Activated CD8-positive, alpha-beta T cell treated with anti-CD3 and anti-CD28 coated beads for 36 hours (primary cell): ENCODE data around the gene DACT3. TPM values are rescaled to one million over a fixed set of nuclear protein-coding genes. Genes with fewer than 3 reads are reported as not detected.

Source experiments
- ATAC-seq: fragments of 200-7000 bp; cut with Tn5 transposase; one replicate; pipeline ENCODE4 v1.10.0; 2021; ENCODE audit warnings: mild to moderate bottlenecking, moderate library complexity
- CTCF ChIA-PET: fragments of 350-600 bp; sonication (Branson Sonifier 250); formaldehyde crosslinking; loops from one replicate; lab custom pipeline; 2021; ENCODE audit warnings: antibody characterized with exemption; lab: Charles Lee
- POLR2A ChIA-PET: fragments of 350-600 bp; sonication (Branson Sonifier 250); formaldehyde crosslinking; loops from one replicate; lab custom pipeline; 2021; ENCODE audit warnings: antibody characterized with exemption; lab: Charles Lee
- DNase-seq: peaks from one replicate; pipeline ENCODE4 v3.0.0-alpha.2; 2020
- H3K27ac Mint-ChIP-seq: one replicate; pipeline ENCODE4 v1.8.0; 2021; ENCODE audit warnings: mild to moderate bottlenecking, mixed read lengths
- H3K27me3 Mint-ChIP-seq: one replicate; pipeline ENCODE4 v1.8.0; 2021; ENCODE audit warnings: mixed read lengths
- H3K36me3 Mint-ChIP-seq: one replicate; pipeline ENCODE4 v1.8.0; 2021; ENCODE audit warnings: low read depth, mixed read lengths
- H3K4me1 Mint-ChIP-seq: one replicate; pipeline ENCODE4 v1.8.0; 2021; ENCODE audit warnings: low read depth, mixed read lengths
- H3K4me3 Mint-ChIP-seq: one replicate; pipeline ENCODE4 v1.8.0; 2021; ENCODE audit warnings: mild to moderate bottlenecking, moderate library complexity, mixed read lengths
- H3K9me3 Mint-ChIP-seq: one replicate; pipeline ENCODE4 v1.8.0; 2021; ENCODE audit warnings: mixed read lengths
- intact Hi-C: fragments of 100-400 bp; cut with micrococcal nuclease; formaldehyde crosslinking; loops from one replicate; pipeline ENCODE4 v1.10.0; 2022
- total RNA-seq, 2 experiments: library from RNA; stranded (reverse); gene quantifications; one replicate each; pipeline ENCODE4 v1.2.3, GENCODE V29; 2021
- TF ChIP-seq, protein P1 (sequence below): fragments of 200-600 bp; IDR thresholded peaks from one replicate; pipeline ENCODE4 v1.8.0; 2022; ENCODE audit warnings: antibody characterized with exemption, mild to moderate bottlenecking

The DACT3 gene
- total RNA-seq, 2 experiments from 2014 or later: 5.8 to 6.1 TPM

DNA sequence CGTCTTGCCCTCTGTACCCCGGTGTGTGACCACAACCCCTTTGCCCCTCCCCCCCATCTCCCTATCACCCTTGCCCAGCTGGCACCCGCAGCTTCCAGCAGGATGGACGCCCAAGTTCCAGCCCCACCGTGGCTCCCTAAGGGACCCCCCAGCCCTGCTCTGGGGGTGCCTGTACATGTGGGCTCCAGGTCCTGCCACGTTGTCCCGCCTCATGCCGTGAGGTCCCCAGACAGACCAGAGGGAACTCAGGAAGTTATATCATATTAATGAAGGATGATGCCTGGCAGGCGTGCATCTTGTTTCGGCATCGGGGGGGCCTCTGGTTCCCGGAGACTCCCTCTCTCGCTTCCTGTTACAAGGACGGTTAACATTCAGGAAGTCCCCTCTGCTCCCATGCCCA is 34.5 kb downstream of the DACT3 start:
- CTCF ChIA-PET: interaction anchor here (0.7 to 5.1 kb wide), 5 partner anchors 10 to 102 kb away, joined by 3 to 28 read pairs (median 5); partner anchors contain the start of genes CALM3 and DACT3
- no peak overlapping the region for H3K27ac Mint-ChIP-seq
- H3K9me3 Mint-ChIP-seq: no peaks in the 10 kb centered on the region
- intact Hi-C loops: no loop called here
- no peak for ATAC-seq
- peaks cover 3% of the 10 kb centered on the region for H3K27me3 Mint-ChIP-seq
- TF ChIP-seq, protein P1, sequence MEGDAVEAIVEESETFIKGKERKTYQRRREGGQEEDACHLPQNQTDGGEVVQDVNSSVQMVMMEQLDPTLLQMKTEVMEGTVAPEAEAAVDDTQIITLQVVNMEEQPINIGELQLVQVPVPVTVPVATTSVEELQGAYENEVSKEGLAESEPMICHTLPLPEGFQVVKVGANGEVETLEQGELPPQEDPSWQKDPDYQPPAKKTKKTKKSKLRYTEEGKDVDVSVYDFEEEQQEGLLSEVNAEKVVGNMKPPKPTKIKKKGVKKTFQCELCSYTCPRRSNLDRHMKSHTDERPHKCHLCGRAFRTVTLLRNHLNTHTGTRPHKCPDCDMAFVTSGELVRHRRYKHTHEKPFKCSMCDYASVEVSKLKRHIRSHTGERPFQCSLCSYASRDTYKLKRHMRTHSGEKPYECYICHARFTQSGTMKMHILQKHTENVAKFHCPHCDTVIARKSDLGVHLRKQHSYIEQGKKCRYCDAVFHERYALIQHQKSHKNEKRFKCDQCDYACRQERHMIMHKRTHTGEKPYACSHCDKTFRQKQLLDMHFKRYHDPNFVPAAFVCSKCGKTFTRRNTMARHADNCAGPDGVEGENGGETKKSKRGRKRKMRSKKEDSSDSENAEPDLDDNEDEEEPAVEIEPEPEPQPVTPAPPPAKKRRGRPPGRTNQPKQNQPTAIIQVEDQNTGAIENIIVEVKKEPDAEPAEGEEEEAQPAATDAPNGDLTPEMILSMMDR: no peak
- H3K36me3 Mint-ChIP-seq: peaks cover 23% of the 10 kb centered on the region
- H3K4me3 Mint-ChIP-seq: no peak overlapping the region
- peaks cover 36% of the 10 kb centered on the region for H3K4me1 Mint-ChIP-seq
- POLR2A ChIA-PET: interaction anchor here (1.3 to 1.5 kb wide), 3 partner anchors 10 to 18 kb away, joined by 3 to 6 read pairs (median 3); no protein-coding TSS in a partner anchor
- DNase-seq: no peak

DNA sequence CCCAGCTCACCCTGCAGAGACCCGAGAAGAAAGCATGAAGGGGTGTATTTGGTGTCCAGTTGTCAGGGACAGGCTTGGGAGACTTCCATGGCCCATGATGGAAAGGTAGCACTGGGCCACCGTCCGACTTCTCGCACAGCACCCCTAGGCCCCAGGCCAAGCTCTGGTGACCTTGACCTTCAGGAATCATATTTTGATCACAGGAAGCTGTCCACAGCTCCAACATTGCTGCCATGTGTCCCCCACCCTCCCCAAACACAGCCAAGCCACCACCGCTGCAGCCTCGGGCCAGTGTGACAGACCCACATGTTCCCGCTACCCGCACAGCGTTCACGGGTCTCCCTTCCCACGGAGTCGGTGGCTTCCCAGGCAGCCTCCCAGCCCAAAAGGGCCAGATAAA is 35.3 kb downstream of the DACT3 start:
- CTCF ChIA-PET: interaction anchor here (1.1 to 5.1 kb wide), 4 partner anchors 9 to 36 kb away, joined by 4 to 28 read pairs (median 8); partner anchors contain the start of genes CALM3 and DACT3
- POLR2A ChIA-PET: interaction anchor here (1.3 to 2.3 kb wide), 3 partner anchors 9 to 18 kb away, joined by 3 to 10 read pairs (median 6); no protein-coding TSS in a partner anchor
- H3K4me1 Mint-ChIP-seq: peaks cover 43% of the 10 kb centered on the region
- peak overlapping the region; percentile 96 for H3K27ac Mint-ChIP-seq
- H3K9me3 Mint-ChIP-seq: no peaks in the 10 kb centered on the region
- peaks cover 30% of the 10 kb centered on the region for H3K36me3 Mint-ChIP-seq
- H3K27me3 Mint-ChIP-seq: peaks cover 3% of the 10 kb centered on the region
- DNase-seq (no peak), ATAC-seq (no peak)
- intact Hi-C loops: no loop called here
- TF ChIP-seq, protein P1: no peak
- peak overlapping the region; percentile 96 for H3K4me3 Mint-ChIP-seq

DNA sequence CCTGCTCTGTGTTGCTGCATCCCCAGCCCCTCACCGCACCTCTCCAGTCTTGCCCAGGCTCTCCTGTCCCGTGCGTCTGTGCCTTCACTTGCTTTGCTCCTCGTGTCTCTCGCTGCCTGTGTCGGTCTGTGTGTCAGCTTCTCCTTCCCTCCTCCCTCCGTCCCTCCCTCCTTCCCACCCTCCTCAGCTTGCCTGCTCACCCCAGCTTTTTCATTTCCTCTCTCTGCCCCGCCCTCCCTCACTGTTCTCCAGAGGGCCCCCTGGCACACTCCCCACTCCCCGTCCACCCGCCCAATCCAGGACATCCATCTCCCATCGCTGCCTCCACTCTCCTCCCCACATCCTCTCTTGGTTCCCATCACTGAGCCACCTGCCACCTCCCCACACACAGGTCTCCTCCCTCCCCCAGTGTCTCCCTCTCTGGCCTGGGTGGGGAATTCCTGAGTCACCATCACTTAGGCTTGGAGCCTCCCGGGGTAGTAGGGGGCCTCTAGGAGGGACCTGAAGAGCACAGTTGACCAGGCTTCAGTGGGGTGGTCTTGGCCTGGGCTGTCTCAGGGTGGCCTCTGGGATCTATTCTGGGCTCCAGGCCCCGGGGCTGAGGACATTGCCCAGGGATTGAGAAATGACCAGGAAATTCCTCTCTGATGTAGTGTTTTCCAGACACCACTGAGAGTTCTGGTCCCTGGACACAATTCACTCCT is 35.9 kb downstream of the DACT3 start, which contains the start of gene PTGIR:
PTGIR (minus strand) TSS at position 132 of the 704 bp plus-strand sequence. CDS start 864 bp downstream, outside the sequence.
- Mint-ChIP-seq H3K4me3 (peak within 1 kb of the TSS; percentile 96), H3K9me3 (no peaks in the 10 kb centered on the region), H3K4me1 (peaks cover 49% of the 10 kb centered on the region), H3K27me3 (peaks cover 3% of the 10 kb centered on the region), H3K36me3 (peaks cover 34% of the 10 kb centered on the region), H3K27ac (peak within 1 kb of the TSS; percentile 96)
- ChIA-PET CTCF (interaction anchor here (1.1 to 5.1 kb wide), 4 partner anchors 8 to 37 kb away, joined by 4 to 28 read pairs (median 8); partner anchors contain the start of genes CALM3 and DACT3), POLR2A (interaction anchor here (0.9 to 11.8 kb wide), 6 partner anchors 7 to 23 kb away, joined by 3 to 116 read pairs (median 6); no protein-coding TSS in a partner anchor)
- DNase-seq (peak; percentile 62), ATAC-seq (peak; percentile 64)
- intact Hi-C loops: no loop called here
- TF ChIP-seq, protein P1: no peak

DNA sequence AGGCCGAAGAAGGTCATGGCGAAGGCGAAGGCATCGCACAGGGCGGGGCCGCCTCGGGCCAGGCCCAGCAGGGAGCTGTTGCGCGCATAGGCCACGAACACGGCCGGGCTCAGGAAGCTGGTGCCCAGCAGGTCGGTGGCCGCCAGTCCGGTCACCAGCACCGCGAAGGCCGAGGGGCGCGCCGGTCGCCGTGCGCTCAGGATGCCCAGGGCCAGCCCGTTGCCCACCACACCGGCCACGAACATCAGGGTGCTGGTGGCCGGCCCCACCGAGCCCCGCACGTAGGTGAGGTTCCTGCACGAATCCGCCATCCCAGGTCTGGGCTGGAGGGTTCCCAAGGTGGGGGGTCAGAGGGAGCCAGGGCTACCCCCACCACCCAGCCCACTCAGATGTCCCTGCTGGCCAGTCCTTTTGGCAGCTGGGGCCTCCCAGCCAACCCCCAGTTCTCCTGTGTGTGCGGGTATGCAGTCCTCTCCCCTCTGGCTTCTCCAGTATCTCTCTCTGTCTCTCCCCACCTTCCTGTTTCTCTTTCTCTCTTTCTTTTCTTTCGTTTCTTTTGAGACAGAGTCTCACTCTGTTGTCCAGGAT is 37.0 kb downstream of the DACT3 start:
- ATAC-seq: no peak
- TF ChIP-seq, protein P1: no peak
- DNase-seq: no peak
- H3K4me1 Mint-ChIP-seq: peaks cover 58% of the 10 kb centered on the region
- peak overlapping the region; percentile 96 for H3K4me3 Mint-ChIP-seq
- ChIA-PET CTCF (interaction anchor here (0.6 to 5.1 kb wide), 3 partner anchors 10 to 38 kb away, joined by 3 to 28 read pairs (median 11); partner anchors contain the start of gene DACT3), POLR2A (interaction anchor here (0.9 to 11.8 kb wide), 5 partner anchors 8 to 22 kb away, joined by 3 to 116 read pairs (median 6); no protein-coding TSS in a partner anchor)
- intact Hi-C loops: no loop called here
- peaks cover 3% of the 10 kb centered on the region for H3K27me3 Mint-ChIP-seq
- peak overlapping the region; percentile 96 for H3K27ac Mint-ChIP-seq
- H3K36me3 Mint-ChIP-seq: peaks cover 40% of the 10 kb centered on the region
- H3K9me3 Mint-ChIP-seq: no peaks in the 10 kb centered on the region
